ENCODE data around the gene EVPL.

Gene EVPL

DNA sequence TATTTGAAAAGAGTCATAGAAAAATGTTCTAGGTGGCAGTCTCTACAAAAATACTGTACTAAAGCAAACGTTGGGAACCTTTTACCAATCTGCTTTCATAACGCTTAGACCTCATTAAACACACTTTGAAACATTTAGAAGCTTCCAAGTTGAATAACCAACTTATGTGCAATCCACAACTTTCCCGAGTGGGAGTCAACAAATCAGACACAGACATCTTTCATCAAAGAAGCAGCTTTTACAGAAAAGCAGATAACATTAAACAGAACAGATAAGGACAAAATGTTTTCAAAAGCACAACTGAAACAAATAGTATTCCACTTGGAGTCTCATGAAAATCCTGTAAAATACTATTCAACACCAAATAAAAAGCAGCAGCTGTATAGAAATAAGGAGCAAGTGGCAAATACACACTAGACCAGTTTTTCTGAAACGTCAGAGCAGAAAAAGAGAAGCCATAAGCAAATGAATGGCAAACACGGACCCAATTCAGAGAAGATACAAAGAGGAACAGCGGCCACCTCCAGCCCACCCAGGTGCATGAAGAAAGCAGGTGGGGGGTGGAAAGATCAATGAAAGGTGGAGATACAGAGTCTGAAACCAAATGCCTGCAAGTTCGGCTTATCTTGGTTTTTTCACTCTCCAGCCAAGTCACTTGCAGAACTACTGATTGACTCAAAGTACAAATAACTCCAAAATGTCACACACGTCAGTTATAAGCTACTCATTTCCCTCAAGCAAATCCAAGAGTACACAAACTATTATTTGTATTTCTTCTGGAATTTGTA is 67.9 kb downstream of the EVPL start:
- no peak for DNase-seq (ENCODE audit: low spot score)
